ENCODE measurements around the gene TSPAN7. TPM values are rescaled to one million over a fixed set of nuclear protein-coding genes. Genes with fewer than 3 reads are reported as not detected.

The TSPAN7 gene
- total and polyA plus RNA-seq, 9 of the 15 experiments (the other 6 are each of a cell fraction or from before 2014, with no cell fraction given): 0.07 to 0.29 (median 0.12) TPM; not detected in 1

- H3K4me2 ChIP-seq (ENCODE audit: insufficient read depth, low read length): no peak overlapping the region
- H3K9me3 ChIP-seq (replicated peaks; ENCODE audit: control insufficient read depth, insufficient read depth, low read depth, low read length): no peaks in the 10 kb centered on the region
- no peak overlapping the region for H3K4me3 ChIP-seq
- no peak for DNase-seq (ENCODE audit: extremely low read depth in 1 of 4, low spot score in 3 of 4)
- no TSS peak for BruUV-seq (replicated peaks)
- in situ Hi-C loops (cut with MboI): no loop called here
- 47% methylated on average over 2 of the region's 2 CpGs for WGBS (ENCODE audit: insufficient coverage, low coverage, missing lambda C conversion rate)
- H3K9me1 ChIP-seq (ENCODE audit: control insufficient read depth, insufficient read depth, low read length): no peaks in the 10 kb centered on the region
- H3K9ac ChIP-seq (ENCODE audit: insufficient read depth in 1 of 2, low read depth in 2 of 2, low read length in 2 of 2): no peak overlapping the region
- ATAC-seq: no peak
- no peak for FAIRE-seq
- H3K4me1 ChIP-seq (replicated peaks in 1 of 2; ENCODE audit: control insufficient read depth in 2 of 2, insufficient read depth in 2 of 2, low read length in 2 of 2): peaks cover 2 to 37% of the 10 kb centered on the region in 2 experiments; a peak in 4 of 5 replicates
- no peak overlapping the region for H3K27ac ChIP-seq (ENCODE audit: extremely low read depth, low read depth, low read length)
- no peaks in the 10 kb centered on the region for H3K36me3 ChIP-seq (ENCODE audit: control insufficient read depth, insufficient read depth, low read length)
- ChIA-PET POLR2A (no interaction called here), CTCF (ENCODE audit: low intra/inter-chr PET ratio) (no interaction called here)
- no peaks in the 10 kb centered on the region for H3K79me2 ChIP-seq (ENCODE audit: control insufficient read depth, insufficient read depth, low read length)
- no peaks in the 10 kb centered on the region for H4K20me1 ChIP-seq (replicated peaks; ENCODE audit: control insufficient read depth, insufficient read depth, low read length)
- intact Hi-C loops (cut with micrococcal nuclease): loop anchor here (10.0 kb wide), 1 partner anchor 178 kb away; no protein-coding TSS in a partner anchor
- peak overlapping the region; percentile 65 for H2AFZ ChIP-seq (ENCODE audit: low read depth, low read length)
- TF ChIP-seq ZEB2 (IDR thresholded peaks at IDR 0.05) (no peak), THRB (CRISPR knock-in tag; conservative IDR thresholded peaks at IDR 0.05) (no peak), ZNF41 (CRISPR knock-in tag; conservative IDR thresholded peaks at IDR 0.05) (no peak), SRSF3 (IDR thresholded peaks at IDR 0.05; ENCODE audit: insufficient read depth, low read length) (no peak)
- no peaks in the 10 kb centered on the region for H3K27me3 ChIP-seq (ENCODE audit: control insufficient read depth in 2 of 2, insufficient read depth in 2 of 2, low read length in 2 of 2)
Measured at GRCh38 chrX:38632516-38632915, 71.2 kb downstream of the TSPAN7 start.

GRCh38 chrX:38634665-38635064, 73.3 kb downstream of the TSPAN7 start:
- in situ Hi-C loops (cut with MboI): no loop called here
- Histone ChIP-seq H3K9me1 (ENCODE audit: control insufficient read depth, insufficient read depth, low read length) (peaks cover 2% of the 10 kb centered on the region), H3K79me2 (ENCODE audit: control insufficient read depth, insufficient read depth, low read length) (no peaks in the 10 kb centered on the region), H3K4me2 (ENCODE audit: insufficient read depth, low read length) (peak overlapping the region; percentile 55), H3K4me1 (replicated peaks in 1 of 2; ENCODE audit: control insufficient read depth in 2 of 2, insufficient read depth in 2 of 2, low read length in 2 of 2) (peaks cover 8 to 53% of the 10 kb centered on the region in 2 experiments), H3K36me3 (ENCODE audit: control insufficient read depth, insufficient read depth, low read length) (no peaks in the 10 kb centered on the region), H4K20me1 (replicated peaks; ENCODE audit: control insufficient read depth, insufficient read depth, low read length) (no peaks in the 10 kb centered on the region), H3K27me3 (ENCODE audit: control insufficient read depth in 2 of 2, insufficient read depth in 2 of 2, low read length in 2 of 2) (no peaks in the 10 kb centered on the region), H3K9me3 (replicated peaks; ENCODE audit: control insufficient read depth, insufficient read depth, low read depth, low read length) (no peaks in the 10 kb centered on the region), H3K9ac (ENCODE audit: insufficient read depth in 1 of 2, low read depth in 2 of 2, low read length in 2 of 2) (peak overlapping the region in 1 of 2 experiments; percentile 18; a peak in 1 of 4 replicates), H2AFZ (ENCODE audit: low read depth, low read length) (peak overlapping the region; percentile 77), H3K4me3 (no peak overlapping the region), H3K27ac (ENCODE audit: extremely low read depth, low read depth, low read length) (peak overlapping the region; percentile 65)
- ATAC-seq (peak; percentile 85), FAIRE-seq (peak; percentile 97), DNase-seq (ENCODE audit: extremely low read depth in 1 of 4, low spot score in 3 of 4) (peak; percentile 50 to 90 (median 70))
- WGBS (ENCODE audit: insufficient coverage, low coverage, missing lambda C conversion rate): no CpG with 5 or more reads among the region's 2 CpGs
- POLR2A ChIA-PET: no interaction called here
- CTCF ChIA-PET (ENCODE audit: low intra/inter-chr PET ratio): no interaction called here
- no TSS peak for BruUV-seq (replicated peaks)
- intact Hi-C loops (cut with micrococcal nuclease): loop anchor here (1.0 to 10.0 kb wide), 4 partner anchors 19 to 518 kb away; partner anchors contain the start of gene MID1IP1
- TF ChIP-seq HDGF (IDR thresholded peaks at IDR 0.05) (no peak), SRSF9 (IDR thresholded peaks at IDR 0.05; ENCODE audit: borderline replicate concordance, low read depth, low read length) (no peak), GATA2 (CRISPR knock-in tag; IDR thresholded peaks at IDR 0.05) (peak; percentile 61; the same call in 1 of the 2 replicates), ZNF766 (CRISPR knock-in tag; conservative IDR thresholded peaks at IDR 0.05) (peak; percentile 62; the same call in 1 of the 2 replicates), ZNF584 (CRISPR knock-in tag; IDR thresholded peaks at IDR 0.05; ENCODE audit: low read depth) (0 out of 2 replicates have a peak, but pooled peaks have one; percentile 43), HDAC1 (IDR thresholded peaks at IDR 0.05) (peak in 1 of 2 experiments; percentile 57; a peak in 1 of 4 replicates), ZHX1 (conservative IDR thresholded peaks at IDR 0.05; ENCODE audit: low read length) (no peak), PML (IDR thresholded peaks at IDR 0.05; ENCODE audit: low read length) (peak; percentile 64), MCM5 (IDR thresholded peaks at IDR 0.05; ENCODE audit: low read depth) (no peak)
